Panc1 (cell line): ENCODE data around the gene SHF.

Experiments used
- CTCF ChIP-seq: fragments of 450-650 bp; IDR thresholded peaks from 2 replicates; pipeline ENCODE4 v1.5.1; 2017; ENCODE audit warnings: mild to moderate bottlenecking
- POLR2AphosphoS5 ChIP-seq: IDR thresholded peaks from 2 replicates; pipeline ENCODE4 v1.6.1; 2012; ENCODE audit warnings: mild to moderate bottlenecking, low read depth, low read length, moderate library complexity
- REST ChIP-seq, 2 experiments: IDR thresholded peaks; 2 replicates each; pipeline ENCODE4 v1.6.1; 2011 to 2012; ENCODE audit warnings: low read depth in 2 of 2, control low read depth in 1 of 2, low read length in 1 of 2, mild to moderate bottlenecking in 1 of 2, moderate library complexity in 1 of 2; ENCODE audit not compliant: insufficient read depth in 1 of 2

GRCh38 chr15:45212493-45212892, 24.7 kb upstream of the SHF start:
- no peak for TF ChIP-seq CTCF
- no peak for TF ChIP-seq POLR2AphosphoS5
- no peak for TF ChIP-seq REST (IDR thresholded peaks at IDR 0.05; ENCODE audit: insufficient read depth in 1 of 2, low read depth in 2 of 2, low read length in 1 of 2)
